ENCODE measurements around the gene RNF145. TPM values are rescaled to one million over a fixed set of nuclear protein-coding genes. Genes with fewer than 3 reads are reported as not detected.

RNF145 gene
- total and polyA plus RNA-seq, 2 of the 13 experiments (the other 11 are each of a cell fraction or from before 2014, with no cell fraction given), result 24.6 TPM

GRCh38 chr5:159209438-159210209, at the start of gene RNF145 (continued):
- TF ChIP-seq PRPF4 (IDR thresholded peaks at IDR 0.05; ENCODE audit: low read depth, low read length, poor library complexity, severe bottlenecking) (no peak), MEIS2 (CRISPR knock-in tag; IDR thresholded peaks at IDR 0.05) (peak; percentile 91; the same call in 1 of the 2 replicates), ZSCAN25 (CRISPR knock-in tag; IDR thresholded peaks at IDR 0.05) (0 out of 2 replicates have a peak, but pooled peaks have one; percentile 20), POLR2A (IDR thresholded peaks at IDR 0.05; ENCODE audit: insufficient read depth in 1 of 2, low read depth in 2 of 2, low read length in 2 of 2) (peak in 1 of 2 experiments; percentile 70; a peak in 2 of 4 replicates), MZF1 (CRISPR knock-in tag; IDR thresholded peaks at IDR 0.05; ENCODE audit: borderline replicate concordance) (no peak), ZNF567 (CRISPR knock-in tag; IDR thresholded peaks at IDR 0.05; ENCODE audit: borderline replicate concordance) (no peak), ZNF234 (CRISPR knock-in tag; conservative IDR thresholded peaks at IDR 0.05) (no peak), ZBTB43 (CRISPR knock-in tag; conservative IDR thresholded peaks at IDR 0.05) (peak; percentile 79; the same call in 1 of the 2 replicates), ARID3A (IDR thresholded peaks at IDR 0.05; ENCODE audit: low read depth, low read length) (no peak), ZNF33B (CRISPR knock-in tag; IDR thresholded peaks at IDR 0.05) (no peak; the same call in 1 of the 2 replicates), STAT6 (CRISPR knock-in tag; IDR thresholded peaks at IDR 0.05; ENCODE audit: borderline replicate concordance) (no peak), SP140L (CRISPR knock-in tag; IDR thresholded peaks at IDR 0.05; ENCODE audit: borderline replicate concordance) (no peak), ZNF17 (CRISPR knock-in tag; IDR thresholded peaks at IDR 0.05) (no peak), ESRRA (CRISPR knock-in tag; IDR thresholded peaks at IDR 0.05; ENCODE audit: low read depth) (0 out of 2 replicates have a peak, but pooled peaks have one; percentile 21), MEF2D (CRISPR knock-in tag; IDR thresholded peaks at IDR 0.05) (peak; percentile 69; the same call in 1 of the 2 replicates), HDAC1 (CRISPR knock-in tag; IDR thresholded peaks at IDR 0.05) (peak; percentile 88; the same call in 1 of the 2 replicates), KAT8 (CRISPR knock-in tag; IDR thresholded peaks at IDR 0.05) (peak; percentile 62), EHMT2 (IDR thresholded peaks at IDR 0.05; ENCODE audit: borderline replicate concordance, low read depth, low read length) (no peak), MED8 (CRISPR knock-in tag; IDR thresholded peaks at IDR 0.05; ENCODE audit: insufficient replicate concordance) (no peak), ZNF501 (CRISPR knock-in tag; IDR thresholded peaks at IDR 0.05) (no peak), TRIM22 (IDR thresholded peaks at IDR 0.05) (no peak)

Measured in HepG2 (cell line).